HG03432 (cell line): ENCODE data around the gene OR6C74.

ENCODE experiments used
- ATAC-seq: cut with Tn5 transposase; IDR thresholded peaks from one replicate; pipeline ENCODE4 v1.9.1; 2021; ENCODE audit warnings: mild to moderate bottlenecking, moderate library complexity; ENCODE audit not compliant: unreplicated experiment

The OR6C74 gene

GRCh38 chr12:55244309-55244708 is at the start of gene OR6C74:
TSS of gene OR6C74 (plus strand) at chr12:55244609. CDS start at chr12:55247288, 2,679 bp downstream.
- no peak for ATAC-seq

GRCh38 chr12:55220725-55221124 is 23.7 kb upstream of the OR6C74 start, which contains the start of gene OR10A7:
TSS of gene OR10A7 (plus strand) at chr12:55221025. CDS start at chr12:55221025, 0 bp downstream.
- no peak for ATAC-seq

DNA sequence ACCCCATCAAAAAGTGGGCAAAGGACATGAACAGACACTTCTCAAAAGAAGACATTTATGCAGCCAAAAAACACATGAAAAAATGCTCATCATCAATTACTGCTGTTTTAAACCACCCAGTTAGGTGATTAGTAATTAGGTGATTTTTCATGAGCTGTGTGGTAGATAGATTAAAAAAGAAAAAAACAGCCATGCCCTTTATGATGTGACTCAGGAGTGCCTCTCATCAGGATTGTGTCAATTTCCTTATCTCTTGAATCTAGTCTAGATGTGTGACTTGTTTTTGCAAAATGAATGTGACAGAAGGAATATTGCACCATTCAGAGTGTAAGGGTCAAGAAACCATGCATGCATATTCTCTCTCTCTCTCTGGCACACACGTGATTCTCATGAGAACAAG is 17.9 kb upstream of the OR6C74 start:
- no peak for ATAC-seq

GRCh38 chr12:55227643-55228042 is 16.8 kb upstream of the OR6C74 start:
- ATAC-seq, result no peak

- no peak for ATAC-seq
These were observed 1.8 kb downstream of the OR6C74 start for GRCh38 chr12:55246159-55246558.

GRCh38 chr12:55250944-55251343 is 6.5 kb downstream of the OR6C74 start:
- ATAC-seq, result no peak

- no peak for ATAC-seq
These were observed 8.9 kb downstream of the OR6C74 start for GRCh38 chr12:55253281-55253680.

- ATAC-seq, result no peak
These were observed 12.4 kb downstream of the OR6C74 start for GRCh38 chr12:55256831-55257230.

DNA sequence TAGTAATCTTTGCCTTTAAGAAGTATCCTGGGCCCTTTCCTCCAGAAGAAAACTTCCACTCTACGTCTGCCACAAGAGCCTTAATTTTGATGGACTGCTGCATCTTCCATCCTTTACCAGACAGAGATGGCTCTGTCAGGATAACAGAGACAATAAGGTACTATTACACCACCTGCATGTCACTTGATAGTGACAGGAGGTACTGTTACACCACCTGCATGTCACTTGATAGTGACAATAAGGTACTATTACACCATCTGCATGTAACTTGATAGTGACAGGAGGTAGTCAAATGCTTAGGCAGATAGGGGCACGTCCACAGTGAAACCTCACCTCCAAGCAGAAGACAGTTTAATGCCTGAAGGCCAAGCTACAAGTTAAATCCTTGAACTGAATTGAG is 13.9 kb downstream of the OR6C74 start:
- ATAC-seq, result no peak

GRCh38 chr12:55280991-55281390 is 36.6 kb downstream of the OR6C74 start:
- no peak for ATAC-seq

- no peak for ATAC-seq
These were observed 45.6 kb downstream of the OR6C74 start for GRCh38 chr12:55289999-55290398.
